SK-N-SH treated with all-trans-retinoic acid at 6 μM for 48 hours (cell line): ENCODE measurements around the gene ZBTB43.

Experiments used
- ATAC-seq: fragments of 200-7000 bp; cut with Tn5 transposase; 3 replicates; pipeline ENCODE4 v1.9.1; 2020; ENCODE audit warnings: mild to moderate bottlenecking, moderate library complexity
- ARNTL ChIP-seq: fragments of 450-650 bp; formaldehyde crosslinking; IDR thresholded peaks from 2 replicates; pipeline ENCODE4 v1.5.0; 2020; ENCODE audit warnings: low read depth, mild to moderate bottlenecking, moderate library complexity, borderline replicate concordance
- BACH2 ChIP-seq: fragments of 250-450 bp; sonication (Bioruptor Pico); IDR thresholded peaks from 2 replicates; pipeline ENCODE4 v1.9.0; 2021; ENCODE audit warnings: mild to moderate bottlenecking, borderline replicate concordance
- CREB5 ChIP-seq: fragments of 250-450 bp; sonication (Bioruptor Pico); IDR thresholded peaks from 2 replicates; pipeline ENCODE4 v1.5.1; 2020; ENCODE audit warnings: low read depth, mild to moderate bottlenecking, moderate library complexity
- CSDC2 ChIP-seq: fragments of 250-450 bp; sonication (Bioruptor Pico); IDR thresholded peaks from 2 replicates; pipeline ENCODE4 v1.5.0; 2020; ENCODE audit warnings: mild to moderate bottlenecking, moderate library complexity
- CSRNP3 ChIP-seq: fragments of 250-450 bp; sonication (Bioruptor Pico); IDR thresholded peaks from 2 replicates; pipeline ENCODE4 v1.5.1; 2021; ENCODE audit warnings: mild to moderate bottlenecking, moderate library complexity
- ESRRG ChIP-seq: fragments of 250-450 bp; sonication (Bioruptor Pico); IDR thresholded peaks from 2 replicates; pipeline ENCODE4 v1.6.1; 2021; ENCODE audit warnings: mild to moderate bottlenecking
- GLIS3 ChIP-seq: fragments of 250-450 bp; sonication (Bioruptor Pico); IDR thresholded peaks from 2 replicates; pipeline ENCODE4 v1.5.0; 2020; ENCODE audit warnings: mild to moderate bottlenecking, moderate library complexity
- ISL1 ChIP-seq: fragments of 250-450 bp; sonication (Bioruptor Pico); IDR thresholded peaks from 2 replicates; pipeline ENCODE4 v2.1.2; 2022; ENCODE audit warnings: mild to moderate bottlenecking, moderate library complexity
- OSR1 ChIP-seq: fragments of 250-450 bp; sonication (Bioruptor Pico); IDR thresholded peaks from 2 replicates; pipeline ENCODE4 v1.8.0; 2022; ENCODE audit warnings: moderate library complexity, mild to moderate bottlenecking, inconsistent platforms
- PATZ1 ChIP-seq: fragments of 250-450 bp; sonication (Bioruptor Pico); IDR thresholded peaks from 2 replicates; pipeline ENCODE4 v1.8.0; 2020; ENCODE audit warnings: mild to moderate bottlenecking, moderate library complexity, borderline replicate concordance
- PPARA ChIP-seq: fragments of 250-450 bp; sonication (Bioruptor Pico); IDR thresholded peaks from 2 replicates; pipeline ENCODE4 v1.5.0; 2020; ENCODE audit warnings: mild to moderate bottlenecking, borderline replicate concordance
- RARB ChIP-seq: fragments of 250-450 bp; sonication (Bioruptor Pico); IDR thresholded peaks from 2 replicates; pipeline ENCODE4 v1.8.0; 2021; ENCODE audit warnings: mild to moderate bottlenecking, moderate library complexity
- SNAI2 ChIP-seq: fragments of 250-450 bp; sonication (Bioruptor Pico); IDR thresholded peaks from 2 replicates; pipeline ENCODE4 v1.5.0; 2020; ENCODE audit warnings: mild to moderate bottlenecking, moderate library complexity
- TCF4 ChIP-seq: fragments of 250-450 bp; sonication (Bioruptor Pico); IDR thresholded peaks from 2 replicates; pipeline ENCODE4 v1.8.0; 2021; ENCODE audit warnings: mild to moderate bottlenecking, moderate library complexity, borderline replicate concordance
- TOX ChIP-seq: fragments of 250-450 bp; sonication (Bioruptor Pico); IDR thresholded peaks from 2 replicates; pipeline ENCODE4 v1.8.0; 2021; ENCODE audit warnings: mild to moderate bottlenecking, moderate library complexity, borderline replicate concordance
- ZC3H10 ChIP-seq: fragments of 250-450 bp; sonication (Bioruptor Pico); IDR thresholded peaks from 2 replicates; pipeline ENCODE4 v1.5.1; 2021; ENCODE audit warnings: mild to moderate bottlenecking, moderate library complexity
- ZFP3 ChIP-seq: fragments of 250-450 bp; sonication (Bioruptor Pico); IDR thresholded peaks from 2 replicates; pipeline ENCODE4 v1.5.0; 2020; ENCODE audit warnings: mild to moderate bottlenecking, moderate library complexity
- ZFP30 ChIP-seq: fragments of 450-650 bp; formaldehyde crosslinking; IDR thresholded peaks from 2 replicates; pipeline ENCODE4 v1.5.0; 2022; ENCODE audit warnings: mild to moderate bottlenecking, moderate library complexity
- ZNF565 ChIP-seq: fragments of 450-650 bp; formaldehyde crosslinking; conservative IDR thresholded peaks from 2 replicates; pipeline ENCODE4 v1.5.0; 2020; ENCODE audit warnings: low read depth, mild to moderate bottlenecking, moderate library complexity
- ZNF70 ChIP-seq: fragments of 450-650 bp; formaldehyde crosslinking; IDR thresholded peaks from 2 replicates; pipeline ENCODE4 v1.5.0; 2020; ENCODE audit warnings: mild to moderate bottlenecking, moderate library complexity
- ZNF8 ChIP-seq: fragments of 450-650 bp; formaldehyde crosslinking; IDR thresholded peaks from 2 replicates; pipeline ENCODE4 v1.5.0; 2020; ENCODE audit warnings: mild to moderate bottlenecking, moderate library complexity
- TF ChIP-seq, protein P1 (sequence below): fragments of 250-450 bp; sonication (Bioruptor Pico); IDR thresholded peaks from 2 replicates; pipeline ENCODE4 v1.5.0; 2020; ENCODE audit warnings: mild to moderate bottlenecking, moderate library complexity

ZBTB43 gene

DNA sequence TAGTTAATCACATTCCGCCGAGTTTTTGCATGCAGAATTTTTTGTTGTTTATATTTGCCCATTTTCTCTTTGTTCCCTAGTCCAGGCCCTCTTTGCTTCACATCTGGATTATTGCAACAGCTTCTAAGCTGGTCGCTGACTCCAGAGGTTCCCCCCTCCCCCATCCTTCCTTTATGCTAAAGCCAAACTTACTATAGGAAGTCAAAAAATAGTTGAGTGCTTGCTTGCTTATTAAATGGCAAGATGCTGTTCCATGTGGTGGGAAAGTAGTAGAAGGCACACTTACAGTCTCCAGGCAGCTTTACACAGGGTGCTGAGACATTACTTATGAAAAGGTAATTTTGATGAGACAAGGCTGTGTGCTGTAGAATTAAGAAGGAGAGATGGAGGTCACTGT, 56.9 kb downstream of the ZBTB43 start:
- ATAC-seq = no peak
- no peak for TF ChIP-seq PATZ1 (CRISPR knock-in tag)
- TF ChIP-seq TCF4 = no peak
- TF ChIP-seq, protein P1, sequence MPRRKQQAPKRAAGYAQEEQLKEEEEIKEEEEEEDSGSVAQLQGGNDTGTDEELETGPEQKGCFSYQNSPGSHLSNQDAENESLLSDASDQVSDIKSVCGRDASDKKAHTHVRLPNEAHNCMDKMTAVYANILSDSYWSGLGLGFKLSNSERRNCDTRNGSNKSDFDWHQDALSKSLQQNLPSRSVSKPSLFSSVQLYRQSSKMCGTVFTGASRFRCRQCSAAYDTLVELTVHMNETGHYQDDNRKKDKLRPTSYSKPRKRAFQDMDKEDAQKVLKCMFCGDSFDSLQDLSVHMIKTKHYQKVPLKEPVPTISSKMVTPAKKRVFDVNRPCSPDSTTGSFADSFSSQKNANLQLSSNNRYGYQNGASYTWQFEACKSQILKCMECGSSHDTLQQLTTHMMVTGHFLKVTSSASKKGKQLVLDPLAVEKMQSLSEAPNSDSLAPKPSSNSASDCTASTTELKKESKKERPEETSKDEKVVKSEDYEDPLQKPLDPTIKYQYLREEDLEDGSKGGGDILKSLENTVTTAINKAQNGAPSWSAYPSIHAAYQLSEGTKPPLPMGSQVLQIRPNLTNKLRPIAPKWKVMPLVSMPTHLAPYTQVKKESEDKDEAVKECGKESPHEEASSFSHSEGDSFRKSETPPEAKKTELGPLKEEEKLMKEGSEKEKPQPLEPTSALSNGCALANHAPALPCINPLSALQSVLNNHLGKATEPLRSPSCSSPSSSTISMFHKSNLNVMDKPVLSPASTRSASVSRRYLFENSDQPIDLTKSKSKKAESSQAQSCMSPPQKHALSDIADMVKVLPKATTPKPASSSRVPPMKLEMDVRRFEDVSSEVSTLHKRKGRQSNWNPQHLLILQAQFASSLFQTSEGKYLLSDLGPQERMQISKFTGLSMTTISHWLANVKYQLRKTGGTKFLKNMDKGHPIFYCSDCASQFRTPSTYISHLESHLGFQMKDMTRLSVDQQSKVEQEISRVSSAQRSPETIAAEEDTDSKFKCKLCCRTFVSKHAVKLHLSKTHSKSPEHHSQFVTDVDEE (CRISPR knock-in tag) = no peak
- no peak for TF ChIP-seq ARNTL
- TF ChIP-seq ZFP30 (CRISPR knock-in tag) = no peak
- TF ChIP-seq CSRNP3 = no peak
- TF ChIP-seq ZNF565 (CRISPR knock-in tag) = no peak
- TF ChIP-seq CREB5 (CRISPR knock-in tag) = no peak
- no peak for TF ChIP-seq ISL1 (CRISPR knock-in tag)
- TF ChIP-seq ZNF70 (CRISPR knock-in tag) = no peak
- no peak for TF ChIP-seq SNAI2
- no peak for TF ChIP-seq ZNF8 (CRISPR knock-in tag)
- no peak for TF ChIP-seq PPARA (CRISPR knock-in tag)
- TF ChIP-seq BACH2 = no peak
- TF ChIP-seq ESRRG (CRISPR knock-in tag) = no peak
- TF ChIP-seq CSDC2 (CRISPR knock-in tag) = no peak
- no peak for TF ChIP-seq TOX (CRISPR knock-in tag)
- TF ChIP-seq RARB (CRISPR knock-in tag) = no peak
- TF ChIP-seq GLIS3 (CRISPR knock-in tag) = no peak

DNA sequence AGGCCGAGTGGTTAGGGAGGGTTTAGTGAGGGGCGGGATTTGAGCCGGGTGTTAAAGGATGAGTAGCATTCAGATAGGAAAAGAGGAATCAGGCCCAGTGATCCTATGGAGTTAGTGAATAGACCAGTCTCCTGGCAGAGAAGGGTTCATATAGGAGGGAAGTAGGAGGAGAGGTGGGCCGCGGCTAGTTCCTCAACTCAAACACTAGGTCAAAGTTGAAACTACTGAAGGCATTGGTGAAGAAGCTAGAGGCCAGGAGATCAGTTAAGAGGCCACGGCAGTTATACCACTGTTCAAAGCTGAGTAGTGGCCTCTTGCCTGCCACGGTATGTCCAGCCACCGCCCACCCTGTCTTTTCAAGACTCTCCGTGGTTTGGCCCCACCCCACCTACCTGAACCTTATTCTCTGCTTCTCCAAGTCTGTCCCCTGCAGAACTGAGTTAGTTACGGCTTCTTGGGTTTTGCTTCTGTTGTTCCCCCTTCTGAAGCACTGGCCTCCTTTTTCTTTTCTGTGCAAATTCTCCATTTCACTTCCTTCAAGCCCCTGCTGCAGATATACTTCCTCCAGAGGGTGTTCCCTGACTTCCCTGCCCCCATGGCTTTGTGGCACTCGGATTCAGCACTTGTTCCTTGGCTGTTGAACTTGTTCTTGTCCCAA, 57.4 kb downstream of the ZBTB43 start:
- no peak for ATAC-seq
- TF ChIP-seq ZFP30 (CRISPR knock-in tag) (no peak), OSR1 (CRISPR knock-in tag) (no peak), ZNF8 (CRISPR knock-in tag) (no peak), RARB (CRISPR knock-in tag) (no peak), ARNTL (no peak), TOX (CRISPR knock-in tag) (no peak), CREB5 (CRISPR knock-in tag) (no peak), ISL1 (CRISPR knock-in tag) (no peak), ZC3H10 (CRISPR knock-in tag) (no peak), ZFP3 (CRISPR knock-in tag) (no peak), PPARA (CRISPR knock-in tag) (no peak), TCF4 (no peak), ZNF70 (CRISPR knock-in tag) (no peak), ZNF565 (CRISPR knock-in tag) (no peak), GLIS3 (CRISPR knock-in tag) (no peak), BACH2 (no peak)

DNA sequence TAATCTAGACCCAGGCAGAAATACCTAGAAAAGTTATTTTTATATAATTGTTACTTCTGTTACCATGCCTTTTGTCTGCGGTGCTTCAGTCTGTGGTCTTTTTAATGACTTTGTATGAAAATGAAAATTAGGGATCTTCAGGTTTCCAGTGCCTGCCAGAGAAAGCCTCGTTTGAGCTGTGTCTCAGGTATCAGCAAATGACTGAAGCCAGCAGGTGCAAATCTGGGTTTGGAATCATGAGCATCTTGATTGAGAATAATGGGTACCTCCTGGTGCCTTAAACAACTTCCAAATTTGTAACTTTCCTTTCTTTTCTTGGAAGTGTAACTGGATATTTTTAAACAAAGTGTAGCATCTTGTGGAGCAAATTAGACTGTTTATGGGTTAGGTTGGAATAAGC, 59.9 kb downstream of the ZBTB43 start:
- no peak for TF ChIP-seq ZNF8 (CRISPR knock-in tag)
- no peak for ATAC-seq
